Glutamatergic neuron (in vitro differentiated cells): Measurements from ENCODE around the gene INTS7. TPM values are rescaled to one million over a fixed set of nuclear protein-coding genes. Genes with fewer than 3 reads are reported as not detected.

ENCODE experiments used
- DNase-seq: peaks from one replicate; pipeline ENCODE4 v3.0.0; 2022
- H3K27ac Mint-ChIP-seq: one replicate; pipeline ENCODE4 v1.8.0; 2020; ENCODE audit warnings: mild to moderate bottlenecking, mixed read lengths, inconsistent platforms; ENCODE audit not compliant: unreplicated experiment
- H3K27me3 Mint-ChIP-seq: one replicate; pipeline ENCODE4 v1.8.0; 2020; ENCODE audit warnings: mild to moderate bottlenecking, moderate library complexity, mixed read lengths, inconsistent platforms; ENCODE audit not compliant: unreplicated experiment
- H3K36me3 Mint-ChIP-seq: one replicate; pipeline ENCODE4 v1.8.0; 2020; ENCODE audit warnings: mild to moderate bottlenecking, mixed read lengths, inconsistent platforms; ENCODE audit not compliant: unreplicated experiment
- H3K4me1 Mint-ChIP-seq: one replicate; pipeline ENCODE4 v1.8.0; 2020; ENCODE audit warnings: mild to moderate bottlenecking, low read depth, mixed read lengths, inconsistent platforms; ENCODE audit not compliant: unreplicated experiment
- H3K4me3 Mint-ChIP-seq: one replicate; pipeline ENCODE4 v1.8.0; 2020; ENCODE audit warnings: mild to moderate bottlenecking, mixed read lengths, inconsistent platforms; ENCODE audit not compliant: unreplicated experiment
- H3K9me3 Mint-ChIP-seq: one replicate; pipeline ENCODE4 v1.8.0; 2020; ENCODE audit warnings: mild to moderate bottlenecking, moderate library complexity, mixed read lengths, inconsistent platforms; ENCODE audit not compliant: unreplicated experiment
- CTCF ChIP-seq: fragments of 200-600 bp; sonication (generic); IDR thresholded peaks from one replicate; pipeline ENCODE4 v1.5.0; 2021; ENCODE audit not compliant: partially characterized antibody, unreplicated experiment
- total RNA-seq: library from RNA; stranded (reverse); fragmentation: NEBNext Ultra II Directional; extraction: Animal tissue kit (Norgen Biotek cat#: 25700); gene quantifications from one replicate; pipeline ENCODE4 v1.2.1, GENCODE V29; 2021; ENCODE audit not compliant: unreplicated experiment

Gene INTS7
- total RNA-seq, 1 donor from 2014 or later: 17.6 TPM

- TF ChIP-seq CTCF: no peak
- Mint-ChIP-seq H3K9me3 (peaks cover 2% of the 10 kb centered on the region), H3K36me3 (no peaks in the 10 kb centered on the region), H3K4me1 (peaks cover 13% of the 10 kb centered on the region), H3K27ac (no peak overlapping the region), H3K27me3 (peaks cover 2% of the 10 kb centered on the region), H3K4me3 (no peak overlapping the region)
- DNase-seq: no peak
Observed at GRCh38 chr1:211924256-211924655, 111.1 kb downstream of the INTS7 start.

- Mint-ChIP-seq H3K4me1 (peaks cover 7% of the 10 kb centered on the region), H3K36me3 (no peaks in the 10 kb centered on the region), H3K4me3 (no peak overlapping the region), H3K9me3 (peaks cover 6% of the 10 kb centered on the region), H3K27me3 (peaks cover 2% of the 10 kb centered on the region), H3K27ac (no peak overlapping the region)
- no peak for TF ChIP-seq CTCF
- DNase-seq: no peak
Observed at GRCh38 chr1:211923095-211923494, 112.3 kb downstream of the INTS7 start.

- Mint-ChIP-seq H3K4me1 (peaks cover 7% of the 10 kb centered on the region), H3K27ac (no peak overlapping the region), H3K9me3 (peaks cover 6% of the 10 kb centered on the region), H3K36me3 (no peaks in the 10 kb centered on the region), H3K4me3 (no peak overlapping the region), H3K27me3 (peaks cover 2% of the 10 kb centered on the region)
- no peak for DNase-seq
- no peak for TF ChIP-seq CTCF
Observed at GRCh38 chr1:211921579-211922095, 113.7 kb downstream of the INTS7 start.

- no peak for TF ChIP-seq CTCF
- Mint-ChIP-seq H3K9me3 (peaks cover 6% of the 10 kb centered on the region), H3K4me3 (no peak overlapping the region)
Observed at GRCh38 chr1:211920602-211921226, 114.6 kb downstream of the INTS7 start.

GRCh38 chr1:211920141-211920572 lies 115.2 kb downstream of the INTS7 start:
- Mint-ChIP-seq H3K4me3 (no peak overlapping the region), H3K4me1 (peaks cover 5% of the 10 kb centered on the region), H3K27ac (no peak overlapping the region), H3K36me3 (no peaks in the 10 kb centered on the region), H3K9me3 (peaks cover 6% of the 10 kb centered on the region), H3K27me3 (peaks cover 2% of the 10 kb centered on the region)
- no peak for TF ChIP-seq CTCF
- no peak for DNase-seq

More at GRCh38 chr1:211920602-211921226, 114.6 kb downstream of the INTS7 start:
- H3K36me3 Mint-ChIP-seq: no peaks in the 10 kb centered on the region
- DNase-seq: no peak
- no peak overlapping the region for H3K27ac Mint-ChIP-seq
- peaks cover 2% of the 10 kb centered on the region for H3K27me3 Mint-ChIP-seq
- peaks cover 7% of the 10 kb centered on the region for H3K4me1 Mint-ChIP-seq
